Measurements from ENCODE around the gene SPHK2.
"Not testable (repeated sequence)": the region's sequence is repeated elsewhere in the genome, so short reads cannot be mapped to it uniquely, and the experiment has no call there.

SPHK2 gene

GRCh38 chr19:48656840-48657474 lies 37.7 kb downstream of the SPHK2 start:
- FAIRE-seq, result no peak
- peak; percentile 63 for DNase-seq (ENCODE audit: low spot score)

- not testable (repeated sequence) for FAIRE-seq; DNase-seq (ENCODE audit: low spot score)
Measured at GRCh38 chr19:48657828-48658227, 38.5 kb downstream of the SPHK2 start.

- no peak for DNase-seq (ENCODE audit: low spot score)
- no peak for FAIRE-seq
Measured at GRCh38 chr19:48658483-48658882, 39.2 kb downstream of the SPHK2 start.

- DNase-seq (ENCODE audit: low spot score), result no peak
- FAIRE-seq, result no peak
Measured at GRCh38 chr19:48659768-48660167, 40.5 kb downstream of the SPHK2 start.

- DNase-seq (ENCODE audit: low spot score), result peak; percentile 72
- FAIRE-seq, result no peak
Measured at GRCh38 chr19:48660852-48661710, 41.8 kb downstream of the SPHK2 start.

GRCh38 chr19:48661711-48662090 lies 42.4 kb downstream of the SPHK2 start:
- DNase-seq (ENCODE audit: low spot score) (no peak), FAIRE-seq (no peak)

- FAIRE-seq (no peak), DNase-seq (ENCODE audit: low spot score) (no peak)
Measured at GRCh38 chr19:48663667-48664066, 44.4 kb downstream of the SPHK2 start.

- DNase-seq (ENCODE audit: low spot score), result no peak
- no peak for FAIRE-seq
Measured at GRCh38 chr19:48664476-48664875, 45.2 kb downstream of the SPHK2 start.

- FAIRE-seq (no peak), DNase-seq (ENCODE audit: low spot score) (no peak)
Measured at GRCh38 chr19:48665786-48666185, 46.5 kb downstream of the SPHK2 start.

GRCh38 chr19:48668332-48668731 lies 49.0 kb downstream of the SPHK2 start:
- no peak for FAIRE-seq
- no peak for DNase-seq (ENCODE audit: low spot score)

GRCh38 chr19:48668761-48669160 lies 49.5 kb downstream of the SPHK2 start:
- no peak for FAIRE-seq
- DNase-seq (ENCODE audit: low spot score), result no peak

- DNase-seq (ENCODE audit: low spot score), result no peak
- FAIRE-seq, result peak; percentile 100
Measured at GRCh38 chr19:48669903-48670668, 50.8 kb downstream of the SPHK2 start.

- FAIRE-seq, result no peak
- DNase-seq (ENCODE audit: low spot score), result no peak
Measured at GRCh38 chr19:48670699-48671445, 51.6 kb downstream of the SPHK2 start.

- DNase-seq (ENCODE audit: low spot score) (no peak), FAIRE-seq (no peak)
Measured at GRCh38 chr19:48671446-48671995, 52.2 kb downstream of the SPHK2 start.

- no peak for DNase-seq (ENCODE audit: low spot score)
- FAIRE-seq, result no peak
Measured at GRCh38 chr19:48672994-48673393, 53.7 kb downstream of the SPHK2 start, which contains the start of gene NTN5. NTN5 (minus strand) TSS chr19:48673017; CDS start chr19:48670986, 2,031 bp downstream.

- DNase-seq (ENCODE audit: low spot score), result no peak
- FAIRE-seq, result no peak
Measured at GRCh38 chr19:48673436-48674100, 54.3 kb downstream of the SPHK2 start.

- DNase-seq (ENCODE audit: low spot score), result no peak
- no peak for FAIRE-seq
Measured at GRCh38 chr19:48674216-48674809, 55.0 kb downstream of the SPHK2 start.

- peak; percentile 90 for DNase-seq (ENCODE audit: low spot score)
- FAIRE-seq, result peak; percentile 56
Measured at GRCh38 chr19:48674921-48675824, 55.9 kb downstream of the SPHK2 start.

GRCh38 chr19:48676487-48676886 lies 57.2 kb downstream of the SPHK2 start:
- DNase-seq (ENCODE audit: low spot score), result no peak
- no peak for FAIRE-seq

Measured in urothelium cell line (cell line).